Spleen (tissue), 7 donors: Measurements from ENCODE around the gene GUCA2B.

ENCODE experiments used
- CTCF ChIP-seq, 11 experiments: fragments of 200-600 bp in 7 of 11; fragments of 450-650 bp in 4 of 11; sonication (generic) in 4 of 11; IDR thresholded peaks in 8 of 11; conservative IDR thresholded peaks in 3 of 11; 1 replicate in 7 of 11; 2 replicates in 4 of 11; pipeline versions ENCODE4 v1.4.0 to v1.8.0; 2016 to 2021; ENCODE audit warnings: antibody characterized with exemption in 11 of 11, inconsistent platforms in 4 of 11, mild to moderate bottlenecking in 1 of 11
- POLR2A ChIP-seq, 3 donors: fragments of 450-650 bp; IDR thresholded peaks; one replicate each; pipeline ENCODE4 v1.5.1; 2017; ENCODE audit warnings: antibody characterized with exemption in 3 of 3, mild to moderate bottlenecking in 1 of 3
- donor health status: DM: no; HTN: no; CAD: no; lungs with moderate emphysema.
- donor health status: DM: no; HTN: no; CAD: no.
- donor health status: DM: no; HTN: no; CAD: no.

DNA sequence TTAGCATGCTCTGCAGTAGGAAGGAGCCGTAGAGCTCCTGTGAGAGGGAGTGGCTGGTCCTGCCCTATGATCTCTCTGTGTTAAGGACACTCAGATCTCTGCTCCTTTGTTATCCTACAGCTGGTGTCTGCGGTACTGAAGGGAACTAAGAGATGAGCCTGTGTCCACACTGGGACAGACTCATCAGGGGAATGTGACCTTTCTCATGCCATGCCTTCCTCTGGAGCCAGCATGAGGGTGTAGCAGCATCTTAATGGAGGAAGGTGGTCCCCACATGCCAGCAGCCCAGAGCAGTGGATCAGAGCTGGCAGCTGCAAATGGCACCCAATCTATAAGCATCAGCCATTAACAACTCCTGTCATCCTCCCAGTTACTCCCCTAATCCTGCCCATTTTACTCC lies 24.7 kb upstream of the GUCA2B start:
- no peak for TF ChIP-seq CTCF (IDR thresholded peaks at IDR 0.05 in 8 of 11, conservative IDR thresholded peaks at IDR 0.05 in 3 of 11)
- TF ChIP-seq POLR2A (IDR thresholded peaks at IDR 0.05) = no peak
